ENCODE data around the gene TTC1.

TTC1 gene

GRCh38 chr5:160105686-160106360 lies 96.9 kb downstream of the TTC1 start:
- TF ChIP-seq, protein P1, sequence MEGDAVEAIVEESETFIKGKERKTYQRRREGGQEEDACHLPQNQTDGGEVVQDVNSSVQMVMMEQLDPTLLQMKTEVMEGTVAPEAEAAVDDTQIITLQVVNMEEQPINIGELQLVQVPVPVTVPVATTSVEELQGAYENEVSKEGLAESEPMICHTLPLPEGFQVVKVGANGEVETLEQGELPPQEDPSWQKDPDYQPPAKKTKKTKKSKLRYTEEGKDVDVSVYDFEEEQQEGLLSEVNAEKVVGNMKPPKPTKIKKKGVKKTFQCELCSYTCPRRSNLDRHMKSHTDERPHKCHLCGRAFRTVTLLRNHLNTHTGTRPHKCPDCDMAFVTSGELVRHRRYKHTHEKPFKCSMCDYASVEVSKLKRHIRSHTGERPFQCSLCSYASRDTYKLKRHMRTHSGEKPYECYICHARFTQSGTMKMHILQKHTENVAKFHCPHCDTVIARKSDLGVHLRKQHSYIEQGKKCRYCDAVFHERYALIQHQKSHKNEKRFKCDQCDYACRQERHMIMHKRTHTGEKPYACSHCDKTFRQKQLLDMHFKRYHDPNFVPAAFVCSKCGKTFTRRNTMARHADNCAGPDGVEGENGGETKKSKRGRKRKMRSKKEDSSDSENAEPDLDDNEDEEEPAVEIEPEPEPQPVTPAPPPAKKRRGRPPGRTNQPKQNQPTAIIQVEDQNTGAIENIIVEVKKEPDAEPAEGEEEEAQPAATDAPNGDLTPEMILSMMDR (IDR thresholded peaks at IDR 0.05; ENCODE audit: insufficient read depth, low read length, missing control alignments) = no peak
- ChIA-PET POLR2A (interaction anchor here (0.7 kb wide), 1 partner anchor 393 kb away, joined by 3 read pairs; no protein-coding TSS in a partner anchor), CTCF (interaction anchor here (0.5 kb wide), 1 partner anchor 10 kb away, joined by 3 read pairs; no protein-coding TSS in a partner anchor)
- DNase-seq (ENCODE audit: low read depth, low spot score) = no peak
- no peak overlapping the region for H3K4me3 ChIP-seq (ENCODE audit: low read depth, low read length)

- CTCF ChIA-PET = no interaction called here
- POLR2A ChIA-PET = interaction anchor here (0.6 kb wide), 1 partner anchor 32 kb away, joined by 3 read pairs; no protein-coding TSS in a partner anchor
- H3K4me3 ChIP-seq (ENCODE audit: low read depth, low read length) = no peak overlapping the region
- no peak for DNase-seq (ENCODE audit: low read depth, low spot score)
- TF ChIP-seq, protein P1 (IDR thresholded peaks at IDR 0.05; ENCODE audit: insufficient read depth, low read length, missing control alignments) = no peak
Measured at GRCh38 chr5:160108124-160108523, 99.2 kb downstream of the TTC1 start.

Measured in AG04449 (cell line).